Measurements from ENCODE around the gene CARHSP1. TPM values are rescaled to one million over a fixed set of nuclear protein-coding genes. Genes with fewer than 3 reads are reported as not detected.
"Not testable (repeated sequence)": the region's sequence is repeated elsewhere in the genome, so short reads cannot be mapped to it uniquely, and the experiment has no call there.

Gene CARHSP1
- total and polyA plus RNA-seq, 12 donors = 87.6 to 314 (median 194) TPM

GRCh38 chr16:8847145-8847544 lies 21.7 kb downstream of the CARHSP1 start:
- peaks cover 0 to 25% of the 10 kb centered on the region in 2 donors for H3K36me3 ChIP-seq (replicated peaks in 1 of 2)
- H3K27ac ChIP-seq = no peak overlapping the region
- intact Hi-C loops (cut with DNase I) = no loop called here
- H3K4me1 ChIP-seq (replicated peaks in 1 of 2) = peaks cover 18 to 23% of the 10 kb centered on the region in 2 donors
- no peak for DNase-seq
- no peak overlapping the region for H3K4me3 ChIP-seq
- H3K27me3 ChIP-seq = no peaks in the 10 kb centered on the region
- TF ChIP-seq, protein P1, sequence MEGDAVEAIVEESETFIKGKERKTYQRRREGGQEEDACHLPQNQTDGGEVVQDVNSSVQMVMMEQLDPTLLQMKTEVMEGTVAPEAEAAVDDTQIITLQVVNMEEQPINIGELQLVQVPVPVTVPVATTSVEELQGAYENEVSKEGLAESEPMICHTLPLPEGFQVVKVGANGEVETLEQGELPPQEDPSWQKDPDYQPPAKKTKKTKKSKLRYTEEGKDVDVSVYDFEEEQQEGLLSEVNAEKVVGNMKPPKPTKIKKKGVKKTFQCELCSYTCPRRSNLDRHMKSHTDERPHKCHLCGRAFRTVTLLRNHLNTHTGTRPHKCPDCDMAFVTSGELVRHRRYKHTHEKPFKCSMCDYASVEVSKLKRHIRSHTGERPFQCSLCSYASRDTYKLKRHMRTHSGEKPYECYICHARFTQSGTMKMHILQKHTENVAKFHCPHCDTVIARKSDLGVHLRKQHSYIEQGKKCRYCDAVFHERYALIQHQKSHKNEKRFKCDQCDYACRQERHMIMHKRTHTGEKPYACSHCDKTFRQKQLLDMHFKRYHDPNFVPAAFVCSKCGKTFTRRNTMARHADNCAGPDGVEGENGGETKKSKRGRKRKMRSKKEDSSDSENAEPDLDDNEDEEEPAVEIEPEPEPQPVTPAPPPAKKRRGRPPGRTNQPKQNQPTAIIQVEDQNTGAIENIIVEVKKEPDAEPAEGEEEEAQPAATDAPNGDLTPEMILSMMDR (IDR thresholded peaks at IDR 0.05) = no peak
- no peak for TF ChIP-seq POLR2A (IDR thresholded peaks at IDR 0.05)
- H3K9me3 ChIP-seq (replicated peaks in 1 of 3) = no peaks in the 10 kb centered on the region
- 81 to 93% (median 91%) methylated on average over 11 to 13 of the region's 13 CpGs for WGBS, 4 donors

DNA sequence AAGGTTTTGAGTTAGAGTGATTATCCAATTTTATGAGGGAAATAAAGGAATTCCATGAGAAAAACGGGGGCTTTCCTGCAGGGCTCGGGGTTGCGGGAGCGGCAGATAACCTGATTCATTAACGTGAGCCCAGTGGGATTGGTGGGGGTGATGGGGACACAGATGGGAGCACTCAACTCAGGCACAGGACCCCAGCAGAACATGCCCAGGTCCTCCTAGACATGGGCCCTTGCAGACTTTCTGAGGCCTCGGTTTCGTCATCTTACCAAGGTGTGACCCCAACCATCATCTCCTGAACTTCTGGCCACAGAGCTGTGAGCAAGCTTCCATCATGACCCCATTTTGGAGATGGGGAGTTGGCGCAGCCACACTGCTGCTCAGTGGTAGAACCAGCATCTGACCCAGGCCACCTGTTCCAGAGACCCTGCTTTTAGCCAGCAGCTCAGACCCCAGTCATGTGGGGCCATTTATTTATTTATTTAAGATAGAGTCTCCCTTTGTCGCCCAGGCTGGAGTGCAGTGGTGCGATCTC lies 22.3 kb downstream of the CARHSP1 start:
- 92 to 95% (median 93%) methylated on average over 10 of the region's 10 CpGs for WGBS, 4 donors
- TF ChIP-seq, protein P1 (IDR thresholded peaks at IDR 0.05) = no peak
- TF ChIP-seq POLR2A (IDR thresholded peaks at IDR 0.05) = no peak

DNA sequence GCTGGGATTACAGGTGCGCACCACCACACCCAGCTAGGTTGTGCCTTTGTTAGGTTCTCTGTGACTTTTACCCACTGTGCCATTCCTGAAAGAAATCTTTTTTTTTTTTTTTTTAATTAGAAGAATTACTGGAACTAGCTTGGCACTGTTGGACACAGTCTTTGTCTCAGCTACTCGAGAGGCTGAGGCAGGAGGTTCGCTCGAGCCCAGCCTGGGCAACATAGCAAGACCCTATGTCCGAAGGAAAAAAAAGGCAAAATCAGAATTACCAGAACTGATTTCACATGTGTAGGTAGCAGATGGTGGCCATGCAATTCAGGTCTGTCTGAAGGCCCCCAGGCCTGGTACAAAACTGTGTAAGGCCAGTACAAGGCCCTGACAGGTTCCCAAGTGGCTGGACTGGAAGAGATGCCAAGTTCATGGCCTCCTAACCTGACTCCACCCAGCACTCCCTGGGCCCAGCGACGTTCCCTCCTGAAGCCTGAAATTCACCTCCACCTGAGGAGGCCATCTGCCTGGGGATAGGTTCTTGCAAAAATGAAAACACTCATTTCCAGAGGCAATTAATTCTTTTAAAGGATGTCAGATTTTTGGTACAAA lies 23.0 kb downstream of the CARHSP1 start:
- H3K9me3 ChIP-seq (replicated peaks in 1 of 3) = no peaks in the 10 kb centered on the region
- H3K4me3 ChIP-seq = no peak overlapping the region
- H3K27me3 ChIP-seq = no peaks in the 10 kb centered on the region
- peaks cover 0 to 20% of the 10 kb centered on the region in 2 donors for H3K36me3 ChIP-seq (replicated peaks in 1 of 2)
- TF ChIP-seq POLR2A (IDR thresholded peaks at IDR 0.05) = no peak
- TF ChIP-seq, protein P1 (IDR thresholded peaks at IDR 0.05) = no peak
- peaks cover 17 to 21% of the 10 kb centered on the region in 2 donors for H3K4me1 ChIP-seq (replicated peaks in 1 of 2)
- no peak for DNase-seq
- intact Hi-C loops (cut with DNase I) = no loop called here
- H3K27ac ChIP-seq = no peak overlapping the region
- 92 to 95% (median 94%) methylated on average over 7 of the region's 7 CpGs for WGBS, 4 donors

More for the DNA sequence above, 22.3 kb downstream of the CARHSP1 start:
- peaks cover 18 to 23% of the 10 kb centered on the region in 2 donors for H3K4me1 ChIP-seq (replicated peaks in 1 of 2)
- H3K27ac ChIP-seq = no peak overlapping the region
- no peaks in the 10 kb centered on the region for H3K9me3 ChIP-seq (replicated peaks in 1 of 3)
- DNase-seq = no peak
- peaks cover 0 to 20% of the 10 kb centered on the region in 2 donors for H3K36me3 ChIP-seq (replicated peaks in 1 of 2)
- no peaks in the 10 kb centered on the region for H3K27me3 ChIP-seq
- intact Hi-C loops (cut with DNase I) = no loop called here
- no peak overlapping the region for H3K4me3 ChIP-seq

- intact Hi-C loops (cut with DNase I); H3K27me3 ChIP-seq; H3K4me3 ChIP-seq; DNase-seq; H3K27ac ChIP-seq; H3K4me1 ChIP-seq (replicated peaks in 1 of 2); H3K9me3 ChIP-seq (replicated peaks in 1 of 3); H3K36me3 ChIP-seq (replicated peaks in 1 of 2): not testable (repeated sequence)
- 76 to 97% (median 86%) methylated on average over 6 to 12 of the region's 12 CpGs for WGBS, 4 donors
These were observed 25.5 kb downstream of the CARHSP1 start for GRCh38 chr16:8843296-8843695.

GRCh38 chr16:8842016-8842415 lies 26.8 kb downstream of the CARHSP1 start:
- intact Hi-C loops (cut with DNase I) = not testable (repeated sequence)
- H3K27ac ChIP-seq = peak overlapping the region in 1 of 5 donors; percentile 16

DNA sequence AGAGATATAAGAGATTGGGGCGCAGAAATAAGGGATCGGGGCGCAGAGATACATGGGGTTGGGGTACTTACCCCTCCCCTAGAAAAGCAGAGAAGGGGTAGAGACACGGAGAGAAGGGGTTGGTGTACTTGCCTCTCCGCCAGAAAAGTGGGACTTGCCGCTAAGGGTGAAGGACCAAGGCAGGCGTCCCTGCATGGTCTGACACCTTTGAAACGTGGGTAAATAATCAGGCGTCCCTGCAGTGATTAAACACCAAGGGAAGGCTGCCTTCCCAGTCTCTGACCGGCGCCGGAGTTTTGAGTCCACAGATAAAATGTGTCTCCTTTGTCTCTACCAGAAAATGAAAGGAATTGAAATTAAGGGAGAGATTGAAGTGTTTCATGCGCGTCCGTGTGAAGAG lies 31.2 kb downstream of the CARHSP1 start:
- H3K4me3 ChIP-seq; H3K27ac ChIP-seq; H3K27me3 ChIP-seq; DNase-seq; intact Hi-C loops (cut with DNase I); H3K9me3 ChIP-seq (replicated peaks in 1 of 3); H3K36me3 ChIP-seq (replicated peaks in 1 of 2); H3K4me1 ChIP-seq (replicated peaks in 1 of 2): not testable (repeated sequence)
- WGBS, 4 donors = 91 to 93% (median 93%) methylated on average over 14 to 15 of the region's 15 CpGs

More at GRCh38 chr16:8842016-8842415, 26.8 kb downstream of the CARHSP1 start:
- DNase-seq; H3K4me3 ChIP-seq; H3K4me1 ChIP-seq (replicated peaks in 1 of 2); H3K36me3 ChIP-seq (replicated peaks in 1 of 2); H3K27me3 ChIP-seq; H3K9me3 ChIP-seq (replicated peaks in 1 of 3): not testable (repeated sequence)
- 61 to 71% (median 69%) methylated on average over 4 of the region's 4 CpGs for WGBS, 4 donors

DNA sequence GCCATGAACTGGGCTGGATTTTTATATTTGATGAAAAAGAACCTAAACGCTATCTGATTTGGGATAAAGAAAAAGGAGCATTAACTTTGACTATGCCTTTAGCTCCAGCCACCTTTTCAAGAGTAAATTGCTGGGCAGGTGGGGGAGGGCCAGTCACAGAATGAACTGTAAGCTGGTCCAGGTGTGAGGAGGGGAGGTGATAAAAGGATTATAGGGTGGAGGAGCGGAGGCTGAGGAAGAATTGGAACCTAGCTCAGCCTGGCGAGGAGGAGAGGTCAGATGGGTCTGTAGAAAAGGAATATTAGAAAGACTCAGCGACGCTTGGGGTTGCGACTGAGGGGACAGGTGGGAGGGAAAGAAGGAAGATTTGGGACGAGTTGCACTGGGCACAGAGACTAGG lies 32.0 kb downstream of the CARHSP1 start:
- H3K9me3 ChIP-seq (replicated peaks in 1 of 3); H3K4me3 ChIP-seq; H3K27ac ChIP-seq; intact Hi-C loops (cut with DNase I); H3K27me3 ChIP-seq; H3K36me3 ChIP-seq (replicated peaks in 1 of 2); DNase-seq; H3K4me1 ChIP-seq (replicated peaks in 1 of 2): not testable (repeated sequence)
- WGBS, 4 donors = 87 to 96% (median 90%) methylated on average over 7 of the region's 7 CpGs
